Keratinocyte (primary cell): ENCODE results near the gene ASB9.

ENCODE experiments used
- EZH2 ChIP-seq: IDR thresholded peaks from one replicate; pipeline ENCODE4 v1.6.1; 2012; ENCODE audit warnings: inconsistent platforms, mild to moderate bottlenecking, low read length, moderate library complexity
- TF ChIP-seq, protein P1 (sequence below), 3 experiments: IDR thresholded peaks in 1 of 3; conservative IDR thresholded peaks in 1 of 3; optimal IDR thresholded peaks in 1 of 3; 2 replicates in 2 of 3; 3 replicates in 1 of 3; pipeline versions ENCODE3 to v1.5.1; 2011; ENCODE audit warnings: low read length in 3 of 3, mild to moderate bottlenecking in 3 of 3, moderate library complexity in 2 of 3, control low read depth in 1 of 3, inconsistent platforms in 1 of 3; ENCODE audit not compliant: insufficient read depth in 2 of 3; ENCODE audit errors: extremely low read depth in 1 of 3

DNA sequence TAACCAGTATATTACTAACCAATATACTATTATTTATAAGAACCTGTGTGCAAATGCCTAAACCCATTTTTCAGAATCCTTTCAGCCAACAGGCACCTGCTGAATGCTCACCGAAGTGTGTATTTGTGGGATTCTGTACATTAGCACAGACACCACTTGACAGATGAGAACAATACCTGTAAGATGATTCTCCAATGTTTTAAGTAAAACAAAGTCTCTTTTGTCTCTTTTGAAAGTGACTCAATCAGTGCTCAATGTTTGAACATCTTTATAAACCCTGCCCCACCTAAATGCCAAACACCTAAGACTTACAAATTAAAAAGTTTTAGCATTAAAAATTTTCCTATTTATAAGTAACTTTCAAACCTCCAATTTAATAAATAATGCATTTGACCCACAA lies 763 bp downstream of the ASB9 start:
- TF ChIP-seq, protein P1, sequence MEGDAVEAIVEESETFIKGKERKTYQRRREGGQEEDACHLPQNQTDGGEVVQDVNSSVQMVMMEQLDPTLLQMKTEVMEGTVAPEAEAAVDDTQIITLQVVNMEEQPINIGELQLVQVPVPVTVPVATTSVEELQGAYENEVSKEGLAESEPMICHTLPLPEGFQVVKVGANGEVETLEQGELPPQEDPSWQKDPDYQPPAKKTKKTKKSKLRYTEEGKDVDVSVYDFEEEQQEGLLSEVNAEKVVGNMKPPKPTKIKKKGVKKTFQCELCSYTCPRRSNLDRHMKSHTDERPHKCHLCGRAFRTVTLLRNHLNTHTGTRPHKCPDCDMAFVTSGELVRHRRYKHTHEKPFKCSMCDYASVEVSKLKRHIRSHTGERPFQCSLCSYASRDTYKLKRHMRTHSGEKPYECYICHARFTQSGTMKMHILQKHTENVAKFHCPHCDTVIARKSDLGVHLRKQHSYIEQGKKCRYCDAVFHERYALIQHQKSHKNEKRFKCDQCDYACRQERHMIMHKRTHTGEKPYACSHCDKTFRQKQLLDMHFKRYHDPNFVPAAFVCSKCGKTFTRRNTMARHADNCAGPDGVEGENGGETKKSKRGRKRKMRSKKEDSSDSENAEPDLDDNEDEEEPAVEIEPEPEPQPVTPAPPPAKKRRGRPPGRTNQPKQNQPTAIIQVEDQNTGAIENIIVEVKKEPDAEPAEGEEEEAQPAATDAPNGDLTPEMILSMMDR (optimal IDR thresholded peaks at IDR 0.05 in 1 of 3, IDR thresholded peaks at IDR 0.05 in 1 of 3, conservative IDR thresholded peaks at IDR 0.05 in 1 of 3; ENCODE audit: extremely low read depth in 1 of 3, insufficient read depth in 2 of 3, low read length in 3 of 3), result no peak
- no peak for TF ChIP-seq EZH2
